H1 (cell line): Measurements from ENCODE around the gene ADCY3. TPM values are rescaled to one million over a fixed set of nuclear protein-coding genes. Genes with fewer than 3 reads are reported as not detected.

Experiments used
- CTCF ChIA-PET: fragments of 300-600 bp; sonication (Branson Sonifier 250); formaldehyde crosslinking; loops from one replicate; lab custom pipeline; 2021; ENCODE audit not compliant: partially characterized antibody; lab: Charles Lee
- POLR2A ChIA-PET: fragments of 300-600 bp; sonication (Branson Sonifier 250); formaldehyde crosslinking; loops from one replicate; lab custom pipeline; 2021; ENCODE audit warnings: inconsistent platforms; ENCODE audit not compliant: partially characterized antibody; lab: Charles Lee
- DNase-seq, 2 experiments: peaks; one replicate each; pipeline versions ENCODE4 v3.0.0 to v3.0.0-alpha.2; 2010 to 2022; ENCODE audit warnings: low spot score in 2 of 2, low read depth in 1 of 2, mixed read lengths in 1 of 2
- FAIRE-seq: peaks from 2 replicates; lab custom pipeline; 2011; peaks lifted over from hg19 to GRCh38; lab: Jason Lieb, UNC
- H2AFZ ChIP-seq: 2 replicates; pipeline ENCODE4 v1.8.1; 2012; ENCODE audit warnings: low read length, inconsistent platforms
- H2AK5ac ChIP-seq: 2 replicates; pipeline ENCODE4 v1.6.1; 2013; ENCODE audit warnings: low read depth, low read length
- H2BK120ac ChIP-seq: replicated peaks from 2 replicates; pipeline ENCODE3; 2013; ENCODE audit warnings: low read depth, low read length, inconsistent platforms
- H2BK12ac ChIP-seq: 2 replicates; pipeline ENCODE4 v1.6.1; 2013; ENCODE audit warnings: low read depth, low read length
- H2BK15ac ChIP-seq: 2 replicates; pipeline ENCODE4 v1.6.1; 2013; ENCODE audit warnings: low read length
- H2BK20ac ChIP-seq: 2 replicates; pipeline ENCODE4 v1.6.1; 2013; ENCODE audit warnings: low read length
- H2BK5ac ChIP-seq: 2 replicates; pipeline ENCODE4 v1.6.1; 2013; ENCODE audit warnings: low read depth, low read length
- H3K14ac ChIP-seq: 2 replicates; pipeline ENCODE4 v1.6.1; 2013; ENCODE audit warnings: inconsistent platforms; ENCODE audit not compliant: insufficient read length
- H3K18ac ChIP-seq: 2 replicates; pipeline ENCODE4 v1.6.1; 2013; ENCODE audit warnings: low read length; ENCODE audit errors: extremely low read depth
- H3K23ac ChIP-seq: 2 replicates; pipeline ENCODE4 v1.6.1; 2013; ENCODE audit warnings: inconsistent platforms; ENCODE audit not compliant: insufficient read length
- H3K23me2 ChIP-seq: 2 replicates; pipeline ENCODE4 v1.6.1; 2013; ENCODE audit warnings: low read depth, low read length
- H3K27ac ChIP-seq: 2 replicates; pipeline ENCODE4 v1.6.1; 2011; ENCODE audit warnings: low read depth, low read length, inconsistent platforms
- H3K27me3 ChIP-seq, 4 experiments: replicated peaks in 1 of 4; 1 replicate in 1 of 4; 2 replicates in 3 of 4; pipeline versions ENCODE4 v1.6.1 to v1.8.1; 2011 to 2013; ENCODE audit warnings: low read length in 3 of 4, mild to moderate bottlenecking in 3 of 4, inconsistent platforms in 2 of 4, mixed read lengths in 2 of 4, moderate library complexity in 1 of 4; ENCODE audit not compliant: control insufficient read depth in 3 of 4, insufficient read depth in 3 of 4; ENCODE audit errors: extremely low read depth in 1 of 4
- H3K36me3 ChIP-seq, 4 experiments: 2 replicates each; pipeline versions ENCODE4 v1.6.1 to v1.8.1; 2011 to 2013; ENCODE audit warnings: mild to moderate bottlenecking in 4 of 4, low read length in 3 of 4, moderate library complexity in 2 of 4, control low read depth in 1 of 4, inconsistent platforms in 1 of 4; ENCODE audit not compliant: insufficient read depth in 4 of 4, control insufficient read depth in 2 of 4
- H3K4ac ChIP-seq: replicated peaks from 2 replicates; pipeline ENCODE3; 2013; ENCODE audit warnings: low read length, low read depth, mixed read lengths, inconsistent platforms; ENCODE audit not compliant: insufficient read length
- H3K4me1 ChIP-seq, 4 experiments: replicated peaks in 1 of 4; 1 replicate in 1 of 4; 2 replicates in 3 of 4; pipeline versions ENCODE4 v1.6.1 to v1.8.1; 2011 to 2013; ENCODE audit warnings: low read length in 3 of 4, inconsistent platforms in 2 of 4, mixed read lengths in 1 of 4; ENCODE audit not compliant: insufficient read depth in 4 of 4, control insufficient read depth in 3 of 4
- H3K4me2 ChIP-seq, 2 experiments: 2 replicates each; pipeline versions ENCODE4 v1.6.1 to v1.8.1; 2011 to 2013; ENCODE audit warnings: low read depth in 2 of 2, low read length in 2 of 2, control low read depth in 1 of 2, inconsistent platforms in 1 of 2, mild to moderate bottlenecking in 1 of 2; ENCODE audit not compliant: insufficient read depth in 1 of 2
- H3K4me3 ChIP-seq, 4 experiments: fragments of 200-600, 300-600 bp in 1 of 4; sonication (generic), shearing (Covaris generic), sonication (Bioruptor Twin) in 1 of 4; 2 replicates each; pipeline versions ENCODE4 v1.5.1 to v1.8.1; 2011 to 2016; ENCODE audit warnings: low read length in 4 of 4, low read depth in 3 of 4, control low read depth in 2 of 4, inconsistent platforms in 2 of 4, mild to moderate bottlenecking in 2 of 4, mixed read lengths in 1 of 4, moderate library complexity in 1 of 4; ENCODE audit not compliant: insufficient read depth in 2 of 4; ENCODE audit errors: extremely low read depth in 1 of 4
- H3K56ac ChIP-seq: replicated peaks from 2 replicates; pipeline ENCODE3; 2013; ENCODE audit warnings: low read depth, mild to moderate bottlenecking, mixed read lengths, low read length, inconsistent platforms; ENCODE audit not compliant: insufficient read length
- H3K79me1 ChIP-seq: 2 replicates; pipeline ENCODE4 v1.6.1; 2013; ENCODE audit warnings: low read depth, low read length, control low read depth
- H3K79me2 ChIP-seq, 2 experiments: 2 replicates each; pipeline versions ENCODE4 v1.6.1 to v1.8.1; 2012 to 2013; ENCODE audit warnings: low read length in 2 of 2, mild to moderate bottlenecking in 2 of 2, inconsistent platforms in 1 of 2; ENCODE audit not compliant: insufficient read depth in 2 of 2, control insufficient read depth in 1 of 2
- H3K9ac ChIP-seq, 4 experiments: replicated peaks in 1 of 4; 1 replicate in 1 of 4; 2 replicates in 3 of 4; pipeline versions ENCODE4 v1.6.1 to v1.8.1; 2011 to 2013; ENCODE audit warnings: low read depth in 3 of 4, low read length in 3 of 4, control low read depth in 2 of 4, mild to moderate bottlenecking in 2 of 4, moderate library complexity in 2 of 4, inconsistent platforms in 1 of 4; ENCODE audit errors: extremely low read depth in 1 of 4
- H3K9me3 ChIP-seq, 2 experiments: 2 replicates each; pipeline versions ENCODE4 v1.6.1 to v1.8.1; 2012 to 2013; ENCODE audit warnings: mild to moderate bottlenecking in 2 of 2, moderate library complexity in 2 of 2, control low read depth in 1 of 2, inconsistent platforms in 1 of 2, low read depth in 1 of 2, low read length in 1 of 2, mixed read lengths in 1 of 2; ENCODE audit not compliant: insufficient read depth in 2 of 2
- H4K20me1 ChIP-seq, 2 experiments: replicated peaks in 1 of 2; 2 replicates each; pipeline versions ENCODE3 to v1.8.1; 2011 to 2013; ENCODE audit warnings: inconsistent platforms in 2 of 2, low read length in 2 of 2, mild to moderate bottlenecking in 1 of 2; ENCODE audit not compliant: insufficient read depth in 2 of 2, control insufficient read depth in 1 of 2
- H4K5ac ChIP-seq: 2 replicates; pipeline ENCODE4 v1.6.1; 2013; ENCODE audit warnings: low read length, low read depth, mixed read lengths, inconsistent platforms; ENCODE audit not compliant: insufficient read length
- H4K8ac ChIP-seq: 2 replicates; pipeline ENCODE4 v1.8.0; 2013; ENCODE audit warnings: mild to moderate bottlenecking, moderate library complexity, low read length, inconsistent platforms; ENCODE audit not compliant: insufficient read depth; ENCODE audit errors: extremely low read depth
- H4K91ac ChIP-seq: replicated peaks from 2 replicates; pipeline ENCODE3; 2013; ENCODE audit warnings: low read length, mixed read lengths, inconsistent platforms; ENCODE audit not compliant: insufficient read length
- ATF3 ChIP-seq: IDR thresholded peaks from 2 replicates; pipeline ENCODE4 v1.6.1; 2011; ENCODE audit warnings: low read depth, mild to moderate bottlenecking, low read length; ENCODE audit not compliant: insufficient read depth
- FOSL1 ChIP-seq: IDR thresholded peaks from 2 replicates; pipeline ENCODE4 v1.6.1; 2011; ENCODE audit warnings: mild to moderate bottlenecking, low read depth, low read length, moderate library complexity; ENCODE audit not compliant: insufficient read depth
- GTF2F1 ChIP-seq: IDR thresholded peaks from 2 replicates; pipeline ENCODE4 v1.6.1; 2012; ENCODE audit warnings: low read depth, low read length, improper control_type of control experiment, borderline replicate concordance
- JUN ChIP-seq: IDR thresholded peaks from 2 replicates; pipeline ENCODE4 v1.6.1; 2011; ENCODE audit warnings: low read depth, mild to moderate bottlenecking, improper control_type of control experiment, low read length
- JUND ChIP-seq: IDR thresholded peaks from 2 replicates; pipeline ENCODE4 v1.6.1; 2011; ENCODE audit warnings: mild to moderate bottlenecking, improper control_type of control experiment, low read length
- KDM4A ChIP-seq: IDR thresholded peaks from one replicate; pipeline ENCODE4 v1.7.1; 2012; ENCODE audit warnings: low read depth, mild to moderate bottlenecking, moderate library complexity, low read length, inconsistent platforms; ENCODE audit not compliant: severe bottlenecking
- SP1 ChIP-seq: IDR thresholded peaks from 2 replicates; pipeline ENCODE4 v1.6.1; 2011; ENCODE audit warnings: low read depth, low read length
- TAF1 ChIP-seq: IDR thresholded peaks from 2 replicates; pipeline ENCODE4 v1.6.1; 2011; ENCODE audit warnings: mild to moderate bottlenecking, low read depth, low read length
- TAF7 ChIP-seq: optimal IDR thresholded peaks from 2 replicates; pipeline ENCODE3; 2011; ENCODE audit warnings: low read depth, mild to moderate bottlenecking, inconsistent platforms, low read length, moderate library complexity, borderline replicate concordance
- TCF12 ChIP-seq: IDR thresholded peaks from 2 replicates; pipeline ENCODE4 v1.6.1; 2011; ENCODE audit warnings: low read depth, mild to moderate bottlenecking, low read length
- WGBS, 2 experiments: shearing (Covaris generic) in 1 of 2; methylation state at CpG; one replicate each; pipeline versions ENCODE4 v1.1.6 to v1.1.7; 2013 to 2015; ENCODE audit warnings: low lambda C conversion rate in 2 of 2, mixed read lengths in 2 of 2, inconsistent platforms in 1 of 2, low coverage in 1 of 2, missing lambda C conversion rate in 1 of 2; ENCODE audit not compliant: insufficient replicate concordance in 2 of 2, insufficient coverage in 1 of 2, insufficient read length in 1 of 2; ENCODE audit errors: extremely low coverage in 1 of 2, missing lambda C conversion rate in 1 of 2; 5-methylcytosine and 5-hydroxymethylcytosine counted together
- polyA plus RNA-seq, 7 experiments: library from polyadenylated mRNA; depleted of rRNA in 3 of 7; stranded (reverse) in 5 of 7; unstranded in 2 of 7; fragments of >200 nt in 5 of 7; fragments of 200-250 nt in 2 of 7; gene quantifications; 1 replicate in 5 of 7; 2 replicates in 1 of 7; 4 replicates in 1 of 7; pipeline versions ENCODE4 v1.2.1 to v1.2.3, GENCODE V29; 2011 to 2013; ENCODE audit warnings: missing spikeins in 2 of 7, mixed read lengths in 2 of 7
- total RNA-seq: library from RNA; stranded (reverse); fragmentation: NEBNext Ultra II Directional; extraction: Animal tissue kit (Norgen Biotek cat#: 25700); gene quantifications from 2 replicates; pipeline ENCODE4 v1.2.1, GENCODE V29; 2021
- TF ChIP-seq, protein P1 (sequence below): IDR thresholded peaks from 2 replicates; pipeline ENCODE4 v1.6.1; 2012; ENCODE audit warnings: low read length, inconsistent platforms

The ADCY3 gene
- total and polyA plus RNA-seq, 2 of the 8 experiments (the other 6 are each of a cell fraction or from before 2014, with no cell fraction given): 45.1 to 52.9 TPM

GRCh38 chr2:24913911-24914310, 6.1 kb downstream of the ADCY3 start:
- H3K4me1 ChIP-seq: peaks cover 0 to 10% (median 0%) of the 10 kb centered on the region in 4 experiments; a peak in 4 of 7 replicates
- FAIRE-seq: no peak
- ChIA-PET CTCF (interaction anchor here (0.6 to 1.3 kb wide), 2 partner anchors 216 to 798 kb away, joined by 3 read pairs; no protein-coding TSS in a partner anchor), POLR2A (no interaction called here)
- no peak overlapping the region for H3K4ac ChIP-seq
- no peak overlapping the region for H4K91ac ChIP-seq
- no peak overlapping the region for H3K27ac ChIP-seq
- no peak overlapping the region for H3K18ac ChIP-seq
- no peak overlapping the region for H2BK12ac ChIP-seq
- H4K20me1 ChIP-seq: peaks cover 2 to 21% of the 10 kb centered on the region in 2 experiments
- H3K9me3 ChIP-seq: peaks cover 0 to 3% of the 10 kb centered on the region in 2 experiments; a peak in 1 of 4 replicates
- H3K79me1 ChIP-seq: peaks cover 15% of the 10 kb centered on the region
- H3K27me3 ChIP-seq: no peaks in the 10 kb centered on the region; a peak in 1 of 7 replicates
- no peak overlapping the region for H3K4me2 ChIP-seq
- no peak overlapping the region for H2BK20ac ChIP-seq
- H3K9ac ChIP-seq: no peak overlapping the region
- no peak overlapping the region for H3K4me3 ChIP-seq
- no peaks in the 10 kb centered on the region for H3K23me2 ChIP-seq
- no peak overlapping the region for H3K56ac ChIP-seq
- peaks cover 0 to 9% of the 10 kb centered on the region in 2 experiments; a peak in 2 of 4 replicates for H3K79me2 ChIP-seq
- H2BK5ac ChIP-seq: no peak overlapping the region
- H4K5ac ChIP-seq: no peak overlapping the region
- no peak overlapping the region for H2AFZ ChIP-seq
- DNase-seq: no peak
- WGBS, 2 experiments: 82% methylated on average over 6 of the region's 9 CpGs; no CpG with 5 or more reads in 1 of the 2 experiments
- H3K14ac ChIP-seq: no peak overlapping the region
- H4K8ac ChIP-seq: no peak overlapping the region
- H2AK5ac ChIP-seq: no peak overlapping the region
- H3K36me3 ChIP-seq: peaks cover 0 to 3% (median 1%) of the 10 kb centered on the region in 4 experiments; a peak in 2 of 8 replicates
- no peak overlapping the region for H2BK15ac ChIP-seq
- no peak overlapping the region for H2BK120ac ChIP-seq
- no peak overlapping the region for H3K23ac ChIP-seq
- TF ChIP-seq FOSL1 (no peak), JUND (no peak), ATF3 (no peak), TAF1 (no peak), SP1 (no peak), KDM4A (no peak), TCF12 (no peak), GTF2F1 (no peak), TAF7 (no peak), JUN (no peak)
- TF ChIP-seq, protein P1, sequence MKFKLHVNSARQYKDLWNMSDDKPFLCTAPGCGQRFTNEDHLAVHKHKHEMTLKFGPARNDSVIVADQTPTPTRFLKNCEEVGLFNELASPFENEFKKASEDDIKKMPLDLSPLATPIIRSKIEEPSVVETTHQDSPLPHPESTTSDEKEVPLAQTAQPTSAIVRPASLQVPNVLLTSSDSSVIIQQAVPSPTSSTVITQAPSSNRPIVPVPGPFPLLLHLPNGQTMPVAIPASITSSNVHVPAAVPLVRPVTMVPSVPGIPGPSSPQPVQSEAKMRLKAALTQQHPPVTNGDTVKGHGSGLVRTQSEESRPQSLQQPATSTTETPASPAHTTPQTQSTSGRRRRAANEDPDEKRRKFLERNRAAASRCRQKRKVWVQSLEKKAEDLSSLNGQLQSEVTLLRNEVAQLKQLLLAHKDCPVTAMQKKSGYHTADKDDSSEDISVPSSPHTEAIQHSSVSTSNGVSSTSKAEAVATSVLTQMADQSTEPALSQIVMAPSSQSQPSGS: no peak
